ENCODE results near the gene GPX6.
"Not testable (repeated sequence)": the region's sequence is repeated elsewhere in the genome, so short reads cannot be mapped to it uniquely, and the experiment has no call there.

DNA sequence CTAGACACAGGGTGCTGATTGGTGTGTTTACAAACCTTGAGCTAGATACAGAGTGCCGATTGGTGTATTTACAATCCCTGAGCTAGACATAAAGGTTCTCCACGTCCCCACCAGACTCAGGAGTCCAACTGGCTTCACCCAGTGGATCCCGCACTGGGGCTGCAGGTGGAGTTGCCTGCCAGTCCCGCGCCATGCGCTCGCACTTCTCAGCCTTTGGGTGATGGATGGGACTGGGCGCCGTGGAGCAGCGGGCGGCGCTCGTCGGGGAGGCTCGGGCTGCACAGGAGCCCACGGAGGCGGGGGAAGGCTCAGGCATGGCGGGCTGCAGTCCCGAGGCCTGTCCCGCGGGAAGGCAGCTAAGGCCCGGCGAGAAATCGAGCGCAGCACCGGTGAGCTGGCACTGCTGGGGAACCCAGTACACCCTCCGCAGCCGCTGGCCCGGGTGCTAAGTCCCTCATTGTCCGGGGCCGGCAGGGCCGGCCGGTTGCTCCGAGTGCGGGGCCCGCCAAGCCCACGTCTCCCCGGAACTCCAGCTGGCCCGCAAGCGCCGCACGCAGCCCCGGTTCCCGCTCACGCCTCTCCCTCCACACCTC is 46.3 kb downstream of the GPX6 start:
- TF ChIP-seq, protein P1, sequence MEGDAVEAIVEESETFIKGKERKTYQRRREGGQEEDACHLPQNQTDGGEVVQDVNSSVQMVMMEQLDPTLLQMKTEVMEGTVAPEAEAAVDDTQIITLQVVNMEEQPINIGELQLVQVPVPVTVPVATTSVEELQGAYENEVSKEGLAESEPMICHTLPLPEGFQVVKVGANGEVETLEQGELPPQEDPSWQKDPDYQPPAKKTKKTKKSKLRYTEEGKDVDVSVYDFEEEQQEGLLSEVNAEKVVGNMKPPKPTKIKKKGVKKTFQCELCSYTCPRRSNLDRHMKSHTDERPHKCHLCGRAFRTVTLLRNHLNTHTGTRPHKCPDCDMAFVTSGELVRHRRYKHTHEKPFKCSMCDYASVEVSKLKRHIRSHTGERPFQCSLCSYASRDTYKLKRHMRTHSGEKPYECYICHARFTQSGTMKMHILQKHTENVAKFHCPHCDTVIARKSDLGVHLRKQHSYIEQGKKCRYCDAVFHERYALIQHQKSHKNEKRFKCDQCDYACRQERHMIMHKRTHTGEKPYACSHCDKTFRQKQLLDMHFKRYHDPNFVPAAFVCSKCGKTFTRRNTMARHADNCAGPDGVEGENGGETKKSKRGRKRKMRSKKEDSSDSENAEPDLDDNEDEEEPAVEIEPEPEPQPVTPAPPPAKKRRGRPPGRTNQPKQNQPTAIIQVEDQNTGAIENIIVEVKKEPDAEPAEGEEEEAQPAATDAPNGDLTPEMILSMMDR (IDR thresholded peaks at IDR 0.05; ENCODE audit: insufficient read depth, low read length, poor library complexity, severe bottlenecking) = not testable (repeated sequence)
- not testable (repeated sequence) for TF ChIP-seq EZH2phosphoT487 (conservative IDR thresholded peaks at IDR 0.05; ENCODE audit: low read length)
